Endothelial cell of umbilical vein (primary cell): ENCODE results near the gene ZNF580. TPM values are rescaled to one million over a fixed set of nuclear protein-coding genes. Genes with fewer than 3 reads are reported as not detected.

Source experiments
- BruUV-seq: library from RNA; stranded (reverse); fragments of 400-500 nt; replicated peaks from 2 replicates; lab custom pipeline; 2021; lab: Mats Ljungman, UMichigan
- CTCF ChIA-PET: fragments of 300-600, 350-600 bp; sonication (Branson Sonifier 250); formaldehyde crosslinking; loops from one replicate; lab custom pipeline; 2021; ENCODE audit warnings: antibody characterized with exemption, inconsistent platforms; lab: Charles Lee
- POLR2A ChIA-PET: fragments of 300-600, 350-600 bp; sonication (Branson Sonifier 250); formaldehyde crosslinking; loops from one replicate; lab custom pipeline; 2021; ENCODE audit warnings: antibody characterized with exemption, inconsistent platforms; lab: Charles Lee
- DNase-seq: peaks from one replicate; pipeline ENCODE4 v3.0.0-alpha.2; 2011; ENCODE audit warnings: low read depth, low spot score
- FAIRE-seq: peaks from 2 replicates; lab custom pipeline; 2011; peaks lifted over from hg19 to GRCh38; lab: Jason Lieb, UNC
- H2AFZ ChIP-seq: 2 replicates; pipeline ENCODE4 v1.6.0; 2012; ENCODE audit warnings: low read depth, low read length, control low read depth, inconsistent platforms
- H3K27ac ChIP-seq: 2 replicates; pipeline ENCODE4 v1.5.1; 2011; ENCODE audit warnings: low read depth, mild to moderate bottlenecking, control low read depth, low read length, moderate library complexity; ENCODE audit not compliant: insufficient read depth
- H3K27me3 ChIP-seq, 2 experiments: 2 replicates each; pipeline versions ENCODE4 v1.6.0 to v1.6.1; 2011; ENCODE audit warnings: low read length in 2 of 2, mixed read lengths in 1 of 2; ENCODE audit not compliant: control insufficient read depth in 2 of 2, insufficient read depth in 2 of 2
- H3K36me3 ChIP-seq, 2 experiments: 2 replicates in 1 of 2; 3 replicates in 1 of 2; pipeline ENCODE4 v1.5.1; 2011; ENCODE audit warnings: low read length in 2 of 2, mild to moderate bottlenecking in 1 of 2, moderate library complexity in 1 of 2; ENCODE audit not compliant: control insufficient read depth in 2 of 2, insufficient read depth in 2 of 2; ENCODE audit errors: extremely low read depth in 1 of 2
- H3K4me1 ChIP-seq: 3 replicates; pipeline ENCODE4 v1.5.1; 2011; ENCODE audit warnings: mild to moderate bottlenecking, low read length; ENCODE audit not compliant: control insufficient read depth, insufficient read depth; ENCODE audit errors: extremely low read depth
- H3K4me2 ChIP-seq: 2 replicates; pipeline ENCODE4 v1.6.1; 2011; ENCODE audit warnings: low read length, control low read depth, mixed read lengths; ENCODE audit not compliant: insufficient read depth
- H3K4me3 ChIP-seq, 3 experiments: fragments of 200-600 bp in 1 of 3; sonication (generic), shearing (Covaris generic) in 1 of 3; replicated peaks in 1 of 3; 2 replicates each; pipeline ENCODE4 v1.5.1; 2011 to 2016; ENCODE audit warnings: control low read depth in 3 of 3, low read length in 3 of 3, mild to moderate bottlenecking in 2 of 3, inconsistent platforms in 1 of 3, low read depth in 1 of 3, moderate library complexity in 1 of 3; ENCODE audit not compliant: insufficient read depth in 1 of 3
- H3K79me2 ChIP-seq: 2 replicates; pipeline ENCODE4 v1.6.0; 2012; ENCODE audit warnings: low read length, inconsistent platforms; ENCODE audit not compliant: control insufficient read depth, insufficient read depth
- H3K9ac ChIP-seq: replicated peaks from 2 replicates; pipeline ENCODE3; 2011; ENCODE audit warnings: low read length, control low read depth; ENCODE audit not compliant: insufficient read depth; ENCODE audit errors: extremely low read depth
- H3K9me1 ChIP-seq: replicated peaks from 3 replicates; pipeline ENCODE4 v1.6.0; 2011; ENCODE audit warnings: mild to moderate bottlenecking, low read length; ENCODE audit not compliant: control insufficient read depth, insufficient read depth; ENCODE audit errors: extremely low read depth
- H3K9me3 ChIP-seq: replicated peaks from 2 replicates; pipeline ENCODE4 v1.5.1; 2012; ENCODE audit warnings: low read length, inconsistent platforms; ENCODE audit not compliant: control insufficient read depth, insufficient read depth
- H4K20me1 ChIP-seq: replicated peaks from 2 replicates; pipeline ENCODE3; 2011; ENCODE audit warnings: mild to moderate bottlenecking, low read length; ENCODE audit not compliant: control insufficient read depth, insufficient read depth; ENCODE audit errors: extremely low read depth
- CTCF ChIP-seq, 2 donors: IDR thresholded peaks; 1 replicate in 1 of 2; 2 replicates in 1 of 2; pipeline ENCODE4 v1.5.1; 2011; ENCODE audit warnings: low read length in 2 of 2, mild to moderate bottlenecking in 2 of 2, moderate library complexity in 2 of 2, control low read depth in 1 of 2, inconsistent platforms in 1 of 2, low read depth in 1 of 2; ENCODE audit not compliant: insufficient read depth in 1 of 2; ENCODE audit errors: extremely low read depth in 1 of 2
- EZH2 ChIP-seq: IDR thresholded peaks from 2 replicates; pipeline ENCODE4 v1.6.1; 2012; ENCODE audit warnings: borderline replicate concordance, low read depth, mild to moderate bottlenecking, moderate library complexity, low read length, inconsistent platforms; ENCODE audit not compliant: severe bottlenecking
- FOS ChIP-seq: IDR thresholded peaks from 2 replicates; pipeline ENCODE4 v1.6.1; 2011; ENCODE audit warnings: mild to moderate bottlenecking, low read length, moderate library complexity, borderline replicate concordance; ENCODE audit not compliant: insufficient read depth
- GATA2 ChIP-seq: IDR thresholded peaks from 2 replicates; pipeline ENCODE4 v1.7.0; 2011; ENCODE audit warnings: low read depth, mild to moderate bottlenecking, moderate library complexity, mixed read lengths, low read length; ENCODE audit not compliant: insufficient read length, insufficient read depth
- JUN ChIP-seq: IDR thresholded peaks from 2 replicates; pipeline ENCODE4 v1.6.1; 2011; ENCODE audit warnings: borderline replicate concordance, low read depth; ENCODE audit not compliant: insufficient read length, insufficient read depth
- MYC ChIP-seq: IDR thresholded peaks from one replicate; pipeline ENCODE4 v1.6.1; 2011; ENCODE audit warnings: mild to moderate bottlenecking, low read depth, low read length
- POLR2A ChIP-seq: IDR thresholded peaks from 2 replicates; pipeline ENCODE4 v1.6.1; 2012; ENCODE audit warnings: low read depth, mild to moderate bottlenecking, control low read depth, low read length
- POLR2AphosphoS5 ChIP-seq: IDR thresholded peaks from 2 replicates; pipeline ENCODE4 v1.6.1; 2012; ENCODE audit warnings: low read depth, mild to moderate bottlenecking, control low read depth, low read length, moderate library complexity; ENCODE audit not compliant: insufficient read depth
- dilution Hi-C: fragments of 300-500 bp; cut with MboI; formaldehyde crosslinking; loops from one replicate; pipeline ENCODE4 v1.15.0; 2019; ENCODE audit warnings: low sequenced_read_pairs; ENCODE audit not compliant: extremely low pct_ligation_motif_present
- intact Hi-C: fragments of 100-400 bp; cut with micrococcal nuclease; formaldehyde crosslinking; loops from one replicate; pipeline ENCODE4 v1.10.0; 2022
- polyA plus RNA-seq, 4 experiments: library from polyadenylated mRNA; depleted of rRNA in 3 of 4; stranded (reverse) in 3 of 4; unstranded in 1 of 4; fragments of >200 nt; gene quantifications; 2 replicates each; pipeline versions ENCODE4 v1.2.1 to v1.2.3, GENCODE V29; 2011 to 2012; ENCODE audit warnings: missing spikeins in 1 of 4
- total RNA-seq: library from RNA; stranded (reverse); gene quantifications from 2 replicates; pipeline ENCODE4 v1.2.3, GENCODE V29; 2021
- TF ChIP-seq, protein P1 (sequence below): IDR thresholded peaks from 2 replicates; pipeline ENCODE4 v1.6.1; 2011; ENCODE audit not compliant: insufficient read depth, insufficient read length

The ZNF580 gene
- total and polyA plus RNA-seq, 2 donors (not counting 3 experiments of a cell fraction or from before 2014, with no cell fraction given), result 13.7 to 41.1 TPM

DNA sequence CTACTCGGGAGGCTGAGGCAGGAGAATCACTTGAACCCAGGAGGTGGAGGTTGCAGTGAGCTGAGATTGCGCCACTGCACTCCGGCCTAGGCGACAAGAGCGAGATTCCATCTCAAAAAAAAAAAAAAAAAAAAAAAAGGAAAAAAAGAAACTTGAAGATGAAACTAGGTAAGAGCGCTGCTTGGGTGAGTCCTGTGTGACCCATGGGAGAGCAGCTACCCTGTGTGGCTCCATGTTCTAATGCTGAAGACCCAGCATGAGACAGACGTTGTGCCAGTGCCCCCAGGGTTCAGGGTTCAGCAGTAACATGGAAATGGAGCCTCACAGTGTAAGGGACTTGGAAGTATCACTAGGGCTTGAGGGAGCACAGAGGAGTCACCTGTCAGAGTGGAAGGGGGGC lies 22.4 kb upstream of the ZNF580 start:
- peaks cover 2 to 21% of the 10 kb centered on the region in 2 experiments for H3K36me3 ChIP-seq
- no peak for FAIRE-seq
- H3K9me3 ChIP-seq, result no peaks in the 10 kb centered on the region
- no peak overlapping the region for H3K27ac ChIP-seq
- no peak overlapping the region for H2AFZ ChIP-seq
- intact Hi-C loops (no loop called here), dilution Hi-C loops (no loop called here)
- no peak for DNase-seq
- H3K4me2 ChIP-seq, result no peak overlapping the region
- H3K9me1 ChIP-seq, result no peaks in the 10 kb centered on the region
- ChIA-PET CTCF (interaction anchor here (0.7 to 1.9 kb wide), 2 partner anchors 9 to 14 kb away, joined by 3 to 8 read pairs; no protein-coding TSS in a partner anchor), POLR2A (interaction anchor here (0.6 kb wide), 1 partner anchor 47 kb away, joined by 3 read pairs; no protein-coding TSS in a partner anchor)
- no peak overlapping the region for H3K9ac ChIP-seq
- H3K4me3 ChIP-seq, result no peak overlapping the region
- H3K4me1 ChIP-seq, result peaks cover 2% of the 10 kb centered on the region
- no peaks in the 10 kb centered on the region for H3K27me3 ChIP-seq
- no TSS peak for BruUV-seq
- no peaks in the 10 kb centered on the region for H4K20me1 ChIP-seq
- no peaks in the 10 kb centered on the region for H3K79me2 ChIP-seq
- TF ChIP-seq FOS, result no peak
- TF ChIP-seq GATA2, result no peak
- TF ChIP-seq CTCF (IDR thresholded peaks at IDR 0.05; ENCODE audit: extremely low read depth in 1 of 2, insufficient read depth in 1 of 2, low read depth in 1 of 2, low read length in 2 of 2), result no peak
- TF ChIP-seq POLR2AphosphoS5, result no peak
- TF ChIP-seq, protein P1, sequence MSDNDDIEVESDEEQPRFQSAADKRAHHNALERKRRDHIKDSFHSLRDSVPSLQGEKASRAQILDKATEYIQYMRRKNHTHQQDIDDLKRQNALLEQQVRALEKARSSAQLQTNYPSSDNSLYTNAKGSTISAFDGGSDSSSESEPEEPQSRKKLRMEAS, result no peak
- no peak for TF ChIP-seq JUN
- TF ChIP-seq POLR2A, result no peak
- TF ChIP-seq EZH2, result no peak
- no peak for TF ChIP-seq MYC
